ENCODE results near the gene PRKACB.
"Not testable (repeated sequence)": the region's sequence is repeated elsewhere in the genome, so short reads cannot be mapped to it uniquely, and the experiment has no call there.

Gene PRKACB

DNA sequence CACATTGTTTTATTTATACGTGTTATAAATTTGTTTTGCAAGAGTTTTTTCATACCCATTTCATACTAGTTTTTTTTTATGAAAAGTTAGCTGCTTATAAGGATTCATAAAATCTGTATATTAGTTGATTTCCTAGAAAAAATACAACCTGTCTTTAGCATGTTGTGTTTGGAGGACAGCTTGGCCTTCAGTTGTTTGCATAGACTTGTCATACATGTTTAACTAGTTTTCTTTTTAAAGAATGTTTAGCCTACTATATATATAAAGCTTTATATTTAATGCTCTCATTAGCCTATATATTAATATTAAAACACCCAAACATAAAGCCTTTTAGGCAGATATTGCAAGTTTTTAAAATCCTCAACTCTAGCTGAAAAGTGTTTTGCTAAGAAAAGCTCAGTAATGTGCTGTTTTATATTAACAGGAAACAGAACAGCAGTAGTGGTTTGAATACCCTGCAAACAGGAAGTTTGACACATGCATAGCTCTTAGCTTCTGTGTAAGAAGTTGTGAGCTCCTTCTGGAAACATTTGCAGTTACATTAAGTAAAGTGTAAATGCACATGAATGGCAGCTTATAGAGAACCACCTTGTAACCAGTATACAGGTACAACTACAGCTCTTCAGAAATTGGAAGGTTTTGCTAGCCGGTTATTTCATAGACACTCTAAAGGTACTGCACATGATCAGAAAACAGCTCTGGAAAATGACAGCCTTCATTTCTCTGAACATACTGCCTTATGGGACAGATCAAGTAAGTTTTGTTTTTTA, at the start of gene PRKACB:
TSS of gene PRKACB (plus strand) at position 476 of the 770 bp plus-strand sequence. CDS start at position 567, 91 bp downstream.
- TF ChIP-seq, protein P1, sequence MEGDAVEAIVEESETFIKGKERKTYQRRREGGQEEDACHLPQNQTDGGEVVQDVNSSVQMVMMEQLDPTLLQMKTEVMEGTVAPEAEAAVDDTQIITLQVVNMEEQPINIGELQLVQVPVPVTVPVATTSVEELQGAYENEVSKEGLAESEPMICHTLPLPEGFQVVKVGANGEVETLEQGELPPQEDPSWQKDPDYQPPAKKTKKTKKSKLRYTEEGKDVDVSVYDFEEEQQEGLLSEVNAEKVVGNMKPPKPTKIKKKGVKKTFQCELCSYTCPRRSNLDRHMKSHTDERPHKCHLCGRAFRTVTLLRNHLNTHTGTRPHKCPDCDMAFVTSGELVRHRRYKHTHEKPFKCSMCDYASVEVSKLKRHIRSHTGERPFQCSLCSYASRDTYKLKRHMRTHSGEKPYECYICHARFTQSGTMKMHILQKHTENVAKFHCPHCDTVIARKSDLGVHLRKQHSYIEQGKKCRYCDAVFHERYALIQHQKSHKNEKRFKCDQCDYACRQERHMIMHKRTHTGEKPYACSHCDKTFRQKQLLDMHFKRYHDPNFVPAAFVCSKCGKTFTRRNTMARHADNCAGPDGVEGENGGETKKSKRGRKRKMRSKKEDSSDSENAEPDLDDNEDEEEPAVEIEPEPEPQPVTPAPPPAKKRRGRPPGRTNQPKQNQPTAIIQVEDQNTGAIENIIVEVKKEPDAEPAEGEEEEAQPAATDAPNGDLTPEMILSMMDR (IDR thresholded peaks at IDR 0.05; ENCODE audit: extremely low read depth, insufficient read depth, missing control alignments) = no peak
- in situ Hi-C loops (cut with MboI; ENCODE audit: low pct_unique_long_range_greater_than_20kb, low sequenced_read_pairs, unreplicated experiment) = loop anchor here (10.0 to 25.0 kb wide), 2 partner anchors 291 to 468 kb away; no protein-coding TSS in a partner anchor
- DNase-seq (ENCODE audit: low spot score) = no peak

DNA sequence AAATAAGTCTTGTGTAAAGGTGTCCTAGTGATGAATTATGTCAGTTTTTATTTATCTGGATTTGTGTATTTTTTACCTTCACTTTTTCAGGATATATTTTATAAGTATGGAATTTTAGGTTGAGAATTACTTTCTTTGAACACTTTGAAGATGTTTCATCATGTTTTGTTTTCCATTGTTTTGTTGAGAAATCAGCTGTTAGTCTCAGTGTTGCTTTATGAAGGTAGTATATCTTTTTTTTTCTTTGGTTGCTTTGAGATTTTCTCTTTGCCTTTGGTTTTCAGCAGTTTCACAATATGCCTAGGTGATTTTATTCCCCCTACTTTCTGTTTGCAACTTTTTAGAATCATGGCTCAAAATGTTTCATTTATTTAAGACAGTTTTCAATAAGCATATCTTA, 48.8 kb upstream of the PRKACB start:
- TF ChIP-seq, protein P1 (IDR thresholded peaks at IDR 0.05; ENCODE audit: extremely low read depth, insufficient read depth, missing control alignments) = no peak
- no peak for DNase-seq (ENCODE audit: low spot score)
- in situ Hi-C loops (cut with MboI; ENCODE audit: low pct_unique_long_range_greater_than_20kb, low sequenced_read_pairs, unreplicated experiment) = no loop called here

DNA sequence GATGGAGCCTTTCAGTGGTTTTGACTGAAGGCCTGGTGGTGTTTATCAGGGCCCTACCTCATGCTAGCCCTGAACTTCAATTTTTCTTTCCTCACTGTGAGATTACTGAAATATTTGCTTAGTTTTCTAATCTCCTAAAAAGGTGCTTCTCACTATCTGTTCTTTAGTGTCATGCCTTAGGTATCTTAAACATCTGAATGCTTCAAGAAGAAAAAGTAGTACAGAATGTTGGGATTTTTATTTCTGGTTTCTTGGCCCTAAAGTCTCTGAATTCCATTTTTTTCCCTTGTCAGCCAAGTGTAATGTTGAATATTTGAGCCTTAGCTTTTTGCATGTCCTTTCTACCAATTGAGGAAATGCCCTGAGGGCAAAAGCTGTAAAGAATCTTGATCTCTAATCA, 47.9 kb upstream of the PRKACB start:
- in situ Hi-C loops (cut with MboI; ENCODE audit: low pct_unique_long_range_greater_than_20kb, low sequenced_read_pairs, unreplicated experiment) = no loop called here
- DNase-seq (ENCODE audit: low spot score) = no peak
- TF ChIP-seq, protein P1 (IDR thresholded peaks at IDR 0.05; ENCODE audit: extremely low read depth, insufficient read depth, missing control alignments) = no peak

DNA sequence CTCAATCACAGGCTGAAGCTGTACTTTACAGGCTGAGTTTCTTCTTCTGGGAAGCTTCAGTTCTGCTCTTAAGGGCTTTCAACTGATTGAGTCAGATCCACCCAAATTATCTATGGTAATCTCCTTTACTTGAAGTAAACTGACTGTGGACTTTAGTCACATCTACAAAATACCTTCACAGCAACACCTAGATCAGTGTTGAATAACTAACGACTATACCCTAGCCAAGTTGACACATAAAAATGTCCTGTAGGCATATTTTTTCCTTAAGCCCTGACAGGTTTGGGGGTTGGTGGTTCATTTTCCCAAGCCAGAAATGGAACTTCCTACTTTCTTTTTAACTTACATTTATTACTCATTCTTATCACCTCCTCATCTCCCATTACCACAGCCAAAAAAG, 42.9 kb upstream of the PRKACB start:
- TF ChIP-seq, protein P1 (IDR thresholded peaks at IDR 0.05; ENCODE audit: extremely low read depth, insufficient read depth, missing control alignments) = no peak
- in situ Hi-C loops (cut with MboI; ENCODE audit: low pct_unique_long_range_greater_than_20kb, low sequenced_read_pairs, unreplicated experiment) = no loop called here
- DNase-seq (ENCODE audit: low spot score) = no peak

DNA sequence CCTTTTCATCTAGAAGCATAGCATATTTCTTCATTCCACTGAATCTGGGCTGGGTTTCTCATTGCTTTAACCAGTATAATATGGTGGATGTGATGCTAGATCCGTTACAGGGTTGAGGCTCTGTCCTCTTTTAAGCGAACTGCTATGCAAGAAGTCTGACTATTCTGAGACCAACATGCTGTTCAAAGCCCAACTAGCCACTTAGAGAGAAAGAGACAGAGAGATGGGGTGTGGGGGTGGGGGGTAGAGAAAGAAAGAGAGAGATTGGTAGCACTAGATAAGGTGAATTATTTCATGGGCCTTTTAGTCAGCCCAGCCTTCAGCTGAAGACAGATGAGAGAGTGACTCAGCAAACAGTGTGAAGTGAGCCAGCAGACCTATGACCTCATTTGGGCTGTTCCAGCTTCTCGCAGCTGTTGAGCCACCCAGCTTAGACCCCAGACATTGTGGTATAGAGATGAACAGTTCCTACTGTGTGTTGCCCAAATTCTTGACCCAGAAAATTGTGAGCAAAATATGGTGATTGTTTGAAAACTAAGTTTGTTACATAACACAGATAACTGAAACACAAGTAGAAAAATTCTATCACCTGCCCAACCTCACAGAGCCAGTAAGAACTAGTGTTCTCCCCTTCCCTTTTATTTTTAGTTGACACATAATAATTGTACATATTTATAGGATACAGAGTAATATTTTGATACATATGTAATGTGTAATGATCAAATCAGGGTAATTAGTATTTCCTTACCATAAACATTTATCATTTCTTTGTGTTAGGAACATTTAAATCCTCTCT, 40.7 kb upstream of the PRKACB start:
- in situ Hi-C loops (cut with MboI; ENCODE audit: low pct_unique_long_range_greater_than_20kb, low sequenced_read_pairs, unreplicated experiment) = no loop called here
- TF ChIP-seq, protein P1 (IDR thresholded peaks at IDR 0.05; ENCODE audit: extremely low read depth, insufficient read depth, missing control alignments) = no peak
- no peak for DNase-seq (ENCODE audit: low spot score)

DNA sequence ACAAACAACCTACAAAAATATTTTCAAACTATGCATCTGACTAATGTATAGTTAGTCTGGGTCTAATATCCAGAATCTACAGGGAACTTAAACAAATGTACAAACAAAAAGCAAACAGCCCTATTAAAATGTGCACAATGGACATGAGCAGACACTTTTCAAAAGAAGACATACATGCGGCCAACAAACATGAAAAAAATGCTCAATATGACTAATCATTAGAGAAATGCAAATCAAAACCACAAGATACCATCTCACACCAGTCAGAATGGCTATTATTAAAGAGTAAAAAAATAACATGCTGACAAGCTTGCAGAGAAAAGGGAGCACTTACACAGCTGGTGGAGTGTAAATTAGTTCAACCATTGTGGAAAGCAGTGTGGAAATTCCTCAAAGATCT, 36.5 kb upstream of the PRKACB start:
- DNase-seq (ENCODE audit: low spot score); in situ Hi-C loops (cut with MboI; ENCODE audit: low pct_unique_long_range_greater_than_20kb, low sequenced_read_pairs, unreplicated experiment): not testable (repeated sequence)

DNA sequence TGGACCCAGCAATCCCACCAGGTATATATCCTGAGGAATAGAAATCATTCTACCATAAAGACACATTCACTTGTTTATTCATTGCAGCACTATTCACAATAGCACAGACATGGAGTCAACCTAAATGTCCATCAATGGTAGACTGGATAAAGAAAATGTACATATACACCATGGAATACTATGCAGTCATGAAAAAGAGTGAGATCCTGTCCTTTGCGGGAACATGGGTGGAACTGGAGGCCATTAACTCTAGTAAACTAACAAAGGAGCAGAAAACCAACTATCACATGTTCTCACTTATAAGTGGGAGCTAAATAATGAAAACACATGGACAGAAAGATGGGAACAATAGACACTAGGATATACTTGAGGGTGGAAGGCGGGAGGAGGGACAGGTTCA, 36.1 kb upstream of the PRKACB start:
- TF ChIP-seq, protein P1 (IDR thresholded peaks at IDR 0.05; ENCODE audit: extremely low read depth, insufficient read depth, missing control alignments) = no peak
- in situ Hi-C loops (cut with MboI; ENCODE audit: low pct_unique_long_range_greater_than_20kb, low sequenced_read_pairs, unreplicated experiment) = no loop called here
- no peak for DNase-seq (ENCODE audit: low spot score)

All from GM13977 (cell line).